ENCODE data around the gene NAGPA. TPM values are rescaled to one million over a fixed set of nuclear protein-coding genes. Genes with fewer than 3 reads are reported as not detected.

The NAGPA gene
- total RNA-seq, 4 donors from 2014 or later, result 42.6 to 250 (median 72.7) TPM

GRCh38 chr16:5027086-5027485, 6.6 kb downstream of the NAGPA start:
- no peak for DNase-seq
- no peak for TF ChIP-seq EP300 (IDR thresholded peaks at IDR 0.05; ENCODE audit: low read depth)
- no peak for TF ChIP-seq POLR2A (IDR thresholded peaks at IDR 0.05)
- no peak for TF ChIP-seq CTCF (IDR thresholded peaks at IDR 0.05)
- no peak for TF ChIP-seq POLR2AphosphoS5 (IDR thresholded peaks at IDR 0.05)
- no peaks in the 10 kb centered on the region for H3K9me3 ChIP-seq
- H3K27me3 ChIP-seq, result no peaks in the 10 kb centered on the region
- no peak overlapping the region for H3K4me3 ChIP-seq
- intact Hi-C loops (cut with DNase I; ENCODE audit: low total_unique reads) (no loop called here), in situ Hi-C loops (cut with MboI; ENCODE audit: low pct_ligation_motif_present in 1 of 4, low pct_unique_long_range_greater_than_20kb in 1 of 4, low sequenced_read_pairs in 3 of 4) (no loop called here)
- WGBS, 2 donors (ENCODE audit: low coverage in 1 of 2), result 98% methylated on average over 7 of the region's 7 CpGs; no CpG with 5 or more reads in 1 of the 2 donors
- no peak overlapping the region for H3K27ac ChIP-seq
- peaks cover 0 to 3% (median 1%) of the 10 kb centered on the region in 4 donors for H3K36me3 ChIP-seq
- H3K4me1 ChIP-seq, result peaks cover 3 to 19% (median 5%) of the 10 kb centered on the region in 4 donors

- intact Hi-C loops (cut with DNase I; ENCODE audit: low total_unique reads), result no loop called here
- WGBS, 2 donors (ENCODE audit: low coverage in 1 of 2), result 88 to 90% methylated on average over 5 to 8 of the region's 8 CpGs
- Histone ChIP-seq H3K27ac (no peak overlapping the region), H3K27me3 (no peaks in the 10 kb centered on the region), H3K9me3 (no peaks in the 10 kb centered on the region), H3K36me3 (peaks cover 0 to 3% (median 1%) of the 10 kb centered on the region in 4 donors), H3K4me3 (no peak overlapping the region), H3K4me1 (peaks cover 3 to 16% (median 5%) of the 10 kb centered on the region in 4 donors)
- no peak for TF ChIP-seq CTCF (IDR thresholded peaks at IDR 0.05)
- TF ChIP-seq EP300 (IDR thresholded peaks at IDR 0.05; ENCODE audit: low read depth), result no peak
- DNase-seq, result no peak
- in situ Hi-C loops (cut with MboI; ENCODE audit: low pct_ligation_motif_present in 1 of 4, low pct_unique_long_range_greater_than_20kb in 1 of 4, low sequenced_read_pairs in 3 of 4), result no loop called here
Measured at GRCh38 chr16:5026664-5027063, 7.1 kb downstream of the NAGPA start.

GRCh38 chr16:5025171-5025632, 8.5 kb downstream of the NAGPA start:
- H3K27me3 ChIP-seq, result no peaks in the 10 kb centered on the region
- H3K36me3 ChIP-seq, result peaks cover 0 to 3% (median 1%) of the 10 kb centered on the region in 4 donors
- peak overlapping the region in 1 of 4 donors; percentile 48 for H3K27ac ChIP-seq
- DNase-seq, result peak; percentile 34
- in situ Hi-C loops (cut with MboI; ENCODE audit: low pct_ligation_motif_present in 1 of 4, low pct_unique_long_range_greater_than_20kb in 1 of 4, low sequenced_read_pairs in 3 of 4) (no loop called here), intact Hi-C loops (cut with DNase I; ENCODE audit: low total_unique reads) (no loop called here)
- peaks cover 3 to 16% (median 5%) of the 10 kb centered on the region in 4 donors for H3K4me1 ChIP-seq
- no peak overlapping the region for H3K4me3 ChIP-seq
- H3K9me3 ChIP-seq, result no peaks in the 10 kb centered on the region
- TF ChIP-seq POLR2AphosphoS5 (IDR thresholded peaks at IDR 0.05), result no peak
- TF ChIP-seq CTCF (IDR thresholded peaks at IDR 0.05), result peak in 1 of 5 experiments; percentile 21
- WGBS, 2 donors (ENCODE audit: low coverage in 1 of 2), result 38% methylated on average over 8 of the region's 17 CpGs; no CpG with 5 or more reads in 1 of the 2 donors

GRCh38 chr16:5024632-5025031, 9.1 kb downstream of the NAGPA start:
- in situ Hi-C loops (cut with MboI; ENCODE audit: low pct_ligation_motif_present in 1 of 4, low pct_unique_long_range_greater_than_20kb in 1 of 4, low sequenced_read_pairs in 3 of 4) (no loop called here), intact Hi-C loops (cut with DNase I; ENCODE audit: low total_unique reads) (no loop called here)
- Histone ChIP-seq H3K4me1 (peaks cover 3 to 16% (median 5%) of the 10 kb centered on the region in 4 donors), H3K9me3 (no peaks in the 10 kb centered on the region), H3K36me3 (peaks cover 0 to 3% (median 1%) of the 10 kb centered on the region in 4 donors), H3K27me3 (no peaks in the 10 kb centered on the region), H3K27ac (peak overlapping the region in 2 of 4 donors; percentile 47 to 48), H3K4me3 (no peak overlapping the region)
- peak; percentile 44 for DNase-seq
- TF ChIP-seq CTCF (IDR thresholded peaks at IDR 0.05), result peak in 3 of 5 experiments; percentile 29 to 61 (median 56)
- TF ChIP-seq EP300 (IDR thresholded peaks at IDR 0.05; ENCODE audit: low read depth), result no peak
- TF ChIP-seq POLR2AphosphoS5 (IDR thresholded peaks at IDR 0.05), result no peak
- no peak for TF ChIP-seq POLR2A (IDR thresholded peaks at IDR 0.05)
- 26 to 42% methylated on average over 3 to 4 of the region's 4 CpGs for WGBS, 2 donors (ENCODE audit: low coverage in 1 of 2)
